Aorta (tissue), 5 donors: ENCODE measurements around the gene CYFIP2. TPM values are rescaled to one million over a fixed set of nuclear protein-coding genes. Genes with fewer than 3 reads are reported as not detected.

Experiments
- ATAC-seq: fragments of 200-7000 bp; cut with Tn5 transposase; one replicate; pipeline ENCODE4 v1.9.1; 2022; ENCODE audit warnings: moderate library complexity; ENCODE audit not compliant: low FRiP score
- DNase-seq, 2 donors: peaks; one replicate each; pipeline ENCODE4 v3.0.0-alpha.2; 2020
- H3K27ac ChIP-seq, 2 donors: one replicate each; pipeline ENCODE4 v1.5.1; 2013; ENCODE audit warnings: low read length in 2 of 2, mild to moderate bottlenecking in 2 of 2, moderate library complexity in 2 of 2, control low read depth in 1 of 2, inconsistent platforms in 1 of 2, low read depth in 1 of 2
- H3K27me3 ChIP-seq, 2 donors: one replicate each; pipeline ENCODE4 v1.6.1; 2013; ENCODE audit warnings: control low read depth in 1 of 2, low read length in 1 of 2, mild to moderate bottlenecking in 1 of 2, moderate library complexity in 1 of 2; ENCODE audit not compliant: insufficient read depth in 2 of 2, control insufficient read depth in 1 of 2
- H3K36me3 ChIP-seq, 2 donors: one replicate each; pipeline ENCODE4 v1.6.1; 2013; ENCODE audit warnings: control low read depth in 1 of 2, low read length in 1 of 2, mild to moderate bottlenecking in 1 of 2; ENCODE audit not compliant: insufficient read depth in 2 of 2, control insufficient read depth in 1 of 2
- H3K4me1 ChIP-seq, 2 donors: one replicate each; pipeline ENCODE4 v1.6.1; 2013; ENCODE audit warnings: low read length in 2 of 2, control low read depth in 1 of 2, mild to moderate bottlenecking in 1 of 2, moderate library complexity in 1 of 2; ENCODE audit not compliant: insufficient read depth in 2 of 2, control insufficient read depth in 1 of 2
- H3K4me3 ChIP-seq, 2 donors: one replicate each; pipeline ENCODE4 v1.5.1; 2013; ENCODE audit warnings: low read length in 2 of 2, control low read depth in 1 of 2, mild to moderate bottlenecking in 1 of 2
- H3K9me3 ChIP-seq: one replicate; pipeline ENCODE4 v1.6.1; 2013; ENCODE audit warnings: mild to moderate bottlenecking, low read length; ENCODE audit not compliant: control insufficient read depth
- WGBS, 2 donors: extraction: QIAGEN DNeasy Blood & Tissue Kit; methylation state at CpG; one replicate each; pipeline ENCODE4 v1.1.7; 2013; 5-methylcytosine and 5-hydroxymethylcytosine counted together
- intact Hi-C, 2 donors: fragments of 100-400 bp; cut with DNase I; formaldehyde crosslinking; loops; one replicate each; pipeline versions ENCODE4 v1.14.2 to v1.15.0; 2022
- polyA plus RNA-seq, 2 donors: library from polyadenylated mRNA; stranded (reverse); fragments of 200-250 nt; gene quantifications; one replicate each; pipeline ENCODE4 v1.2.3, GENCODE V29; 2013
- total RNA-seq, 2 donors: library from RNA; stranded (reverse); fragmentation: NEBNext Ultra II Directional; extraction: Animal tissue kit (Norgen Biotek cat#: 25700); gene quantifications; one replicate each; pipeline ENCODE4 v1.2.1, GENCODE V29; 2021
- donor health status: healthy with polysubstance abuse.
- donor health status: Bipolar disorder and iron deficiency.
- donor health status: DM: no; HTN: no; CAD: no.
- donor health status: DM: no; HTN: no; CAD: no.
- donor health status: DM: yes; HTN: yes; CAD: no.

Gene CYFIP2
- total and polyA plus RNA-seq, 4 donors = 42.0 to 144 (median 113) TPM

DNA sequence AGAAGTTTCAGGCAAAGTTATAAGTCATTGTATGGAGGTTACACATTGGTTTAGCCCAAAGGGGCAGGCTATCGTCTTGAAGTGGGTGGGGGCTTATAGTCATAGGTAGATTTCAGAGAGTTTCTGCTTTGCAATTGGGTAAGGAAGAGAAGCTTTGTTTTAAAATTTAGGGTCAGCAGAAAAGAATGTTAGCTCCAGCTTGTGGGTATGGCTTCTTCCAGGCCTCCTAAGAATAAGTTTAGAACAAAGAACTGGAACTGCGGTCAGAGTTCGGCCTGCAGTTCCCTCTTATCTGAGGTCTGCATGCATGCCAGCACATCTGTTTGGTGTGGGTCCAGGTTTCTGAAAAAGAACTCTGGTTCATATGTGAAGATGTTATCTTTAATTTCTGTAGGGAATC, 96.1 kb downstream of the CYFIP2 start:
- no peak for DNase-seq
- intact Hi-C loops = no loop called here
- ATAC-seq = no peak
- H3K4me3 ChIP-seq = no peak overlapping the region
- H3K27ac ChIP-seq = no peak overlapping the region
- H3K9me3 ChIP-seq = no peaks in the 10 kb centered on the region
- WGBS, 2 donors = 9 to 19% methylated on average over 3 of the region's 3 CpGs
- H3K27me3 ChIP-seq = no peaks in the 10 kb centered on the region
- H3K4me1 ChIP-seq = peaks cover 0 to 2% of the 10 kb centered on the region in 2 donors
- H3K36me3 ChIP-seq = peaks cover 0 to 6% of the 10 kb centered on the region in 2 donors

DNA sequence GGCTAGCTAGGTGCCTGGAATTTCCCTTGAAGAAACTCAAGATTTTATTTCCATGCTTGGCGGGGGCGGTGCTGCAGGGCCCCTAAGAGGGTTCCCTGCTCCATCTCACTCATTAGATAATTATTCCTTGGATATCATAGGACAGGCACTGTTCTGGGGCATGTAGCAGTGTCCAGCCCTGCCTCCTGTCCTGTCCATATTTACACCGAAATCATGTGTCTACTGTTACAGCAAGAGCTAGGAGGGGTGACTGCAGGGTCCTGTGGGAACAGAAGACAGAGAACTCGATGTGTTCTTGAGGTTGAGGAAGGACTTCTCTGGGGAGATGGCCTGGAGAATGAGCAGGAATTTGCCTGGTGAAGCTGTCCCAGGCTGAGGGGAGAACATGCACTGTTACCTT, 96.6 kb downstream of the CYFIP2 start:
- no peak overlapping the region for H3K4me3 ChIP-seq
- H3K4me1 ChIP-seq = peaks cover 0 to 2% of the 10 kb centered on the region in 2 donors
- DNase-seq (no peak), ATAC-seq (no peak)
- no peaks in the 10 kb centered on the region for H3K27me3 ChIP-seq
- H3K9me3 ChIP-seq = no peaks in the 10 kb centered on the region
- H3K27ac ChIP-seq = no peak overlapping the region
- peaks cover 0 to 6% of the 10 kb centered on the region in 2 donors for H3K36me3 ChIP-seq
- intact Hi-C loops = no loop called here
- 72 to 76% methylated on average over 4 of the region's 4 CpGs for WGBS, 2 donors

DNA sequence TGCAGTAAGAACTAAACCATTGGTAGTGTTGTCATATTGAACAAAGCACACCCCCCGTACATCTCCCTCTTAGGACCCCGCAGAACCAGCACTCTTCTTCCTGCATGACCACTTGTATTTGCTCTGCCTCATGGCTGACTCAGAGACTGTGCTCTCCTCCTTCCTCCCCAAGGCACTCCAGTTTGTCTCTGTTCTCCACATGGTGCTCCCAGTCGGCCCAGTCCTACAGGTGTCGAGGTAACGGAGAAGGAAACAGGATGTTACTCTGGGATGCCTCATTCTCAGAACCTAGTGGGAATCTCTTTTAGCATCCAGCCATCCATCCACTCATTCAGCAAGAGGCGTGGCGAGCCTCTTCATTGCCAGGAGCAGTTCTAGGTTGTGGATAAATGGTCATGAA, 97.1 kb downstream of the CYFIP2 start:
- 96 to 98% methylated on average over 7 of the region's 7 CpGs for WGBS, 2 donors
- H3K4me3 ChIP-seq = no peak overlapping the region
- no peaks in the 10 kb centered on the region for H3K9me3 ChIP-seq

DNA sequence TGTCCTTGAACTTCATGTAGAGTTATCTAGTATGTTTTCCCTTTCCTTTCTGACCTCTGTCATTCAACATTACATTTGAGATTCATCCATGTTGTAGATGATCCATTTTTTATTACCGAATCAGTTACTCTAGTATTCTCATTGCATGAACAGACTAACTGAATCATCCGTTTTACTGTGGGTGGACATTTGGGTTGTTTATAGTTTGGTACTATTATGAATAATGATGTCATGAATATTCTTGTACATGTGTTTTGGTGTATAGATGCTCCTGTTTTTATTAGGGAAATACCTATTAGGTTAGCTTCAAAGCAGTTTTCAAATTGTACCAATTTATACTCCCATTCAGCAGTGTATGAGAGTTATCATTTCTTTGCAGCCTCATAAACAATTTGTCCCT, 99.8 kb downstream of the CYFIP2 start:
- ATAC-seq (no peak), DNase-seq (no peak)
- no peak overlapping the region for H3K27ac ChIP-seq
- intact Hi-C loops = loop anchor here (2.0 to 5.0 kb wide), 4 partner anchors 67 to 352 kb away; no protein-coding TSS in a partner anchor
- H3K27me3 ChIP-seq = no peaks in the 10 kb centered on the region
- H3K36me3 ChIP-seq = peaks cover 0 to 2% of the 10 kb centered on the region in 2 donors
- WGBS, 2 donors = 80 to 86% methylated on average over 2 of the region's 2 CpGs
- H3K4me1 ChIP-seq = peaks cover 2 to 3% of the 10 kb centered on the region in 2 donors
- H3K9me3 ChIP-seq = no peaks in the 10 kb centered on the region
- no peak overlapping the region for H3K4me3 ChIP-seq

More for the DNA sequence above, 97.1 kb downstream of the CYFIP2 start:
- intact Hi-C loops = no loop called here
- Histone ChIP-seq H3K4me1 (peaks cover 0 to 2% of the 10 kb centered on the region in 2 donors), H3K27me3 (no peaks in the 10 kb centered on the region), H3K27ac (no peak overlapping the region), H3K36me3 (peaks cover 0 to 6% of the 10 kb centered on the region in 2 donors)
- DNase-seq (no peak), ATAC-seq (no peak)

DNA sequence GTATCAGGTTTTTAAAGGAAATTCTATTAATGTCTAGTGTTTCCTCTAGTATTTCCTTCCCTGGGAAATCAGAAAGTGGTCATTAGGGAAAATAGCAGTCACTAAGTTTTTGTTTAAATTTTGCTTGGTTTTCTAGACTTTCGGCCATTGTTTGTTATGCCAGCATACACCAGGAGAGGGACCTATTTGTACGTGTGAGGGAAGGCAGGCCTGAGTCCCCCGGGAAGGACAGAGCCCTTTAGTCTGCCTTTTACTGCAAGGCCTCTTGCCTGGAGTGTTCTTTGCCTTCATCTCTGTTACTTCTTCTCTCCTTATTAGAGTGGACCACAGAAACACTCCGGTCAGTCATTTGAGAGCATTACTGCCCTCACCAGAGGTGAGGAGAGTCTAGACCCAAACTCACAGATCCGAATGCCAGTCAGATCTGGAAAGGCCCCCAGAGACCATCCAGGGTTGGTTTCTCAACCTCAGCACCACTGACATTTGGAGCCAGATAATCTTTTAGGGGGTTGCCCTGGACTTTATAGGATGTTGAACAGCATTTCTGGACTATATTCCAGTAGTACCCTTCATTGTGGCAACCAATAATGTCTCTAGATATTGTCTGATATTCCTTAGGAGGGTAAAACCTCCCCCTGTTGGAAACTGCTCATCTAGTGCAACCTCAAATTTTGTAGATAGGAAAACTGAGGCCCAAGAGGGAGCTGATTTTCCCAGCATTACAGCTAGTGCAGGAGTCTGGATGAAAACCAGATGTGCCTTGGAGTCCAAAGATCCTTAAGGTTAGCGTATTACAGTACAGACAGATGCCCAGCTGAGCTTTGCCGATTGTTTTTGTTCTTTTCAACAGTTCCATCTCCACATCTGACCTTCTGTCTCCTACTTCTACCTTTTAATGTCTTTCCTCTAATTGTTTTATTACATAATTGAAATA, 101.1 kb downstream of the CYFIP2 start:
- Histone ChIP-seq H3K27ac (peak overlapping the region in 1 of 2 donors; percentile 52), H3K27me3 (no peaks in the 10 kb centered on the region), H3K36me3 (peaks cover 0 to 2% of the 10 kb centered on the region in 2 donors), H3K4me3 (no peak overlapping the region), H3K4me1 (peaks cover 4 to 7% of the 10 kb centered on the region in 2 donors), H3K9me3 (no peaks in the 10 kb centered on the region)
- 35 to 39% methylated on average over 7 of the region's 7 CpGs for WGBS, 2 donors
- peak; percentile 84 for ATAC-seq
- intact Hi-C loops = loop anchor here (2.0 to 5.0 kb wide), 4 partner anchors 65 to 350 kb away; no protein-coding TSS in a partner anchor
- DNase-seq = peak in 1 of 2 donors; percentile 61

DNA sequence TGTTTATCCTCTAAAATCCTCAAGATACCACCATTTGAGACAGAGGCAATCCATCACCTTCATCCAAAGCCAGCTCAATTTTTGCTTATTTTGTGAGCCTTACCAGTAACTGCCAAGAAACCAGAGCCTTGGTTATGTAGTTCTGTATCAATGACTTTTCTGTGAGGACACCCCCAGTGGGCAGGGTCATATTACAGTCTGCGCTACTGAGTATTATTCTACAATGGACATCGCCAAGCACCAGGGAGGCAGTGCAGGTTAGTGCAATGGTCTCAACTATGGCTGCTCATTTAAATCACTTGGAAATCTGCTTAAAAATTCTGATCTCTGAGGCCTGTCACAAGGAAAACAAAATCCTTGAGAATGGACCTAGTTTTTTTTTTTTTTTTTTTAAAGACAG, 103.6 kb downstream of the CYFIP2 start:
- Histone ChIP-seq H3K36me3 (no peaks in the 10 kb centered on the region), H3K4me3 (no peak overlapping the region), H3K27ac (no peak overlapping the region), H3K27me3 (no peaks in the 10 kb centered on the region), H3K9me3 (no peaks in the 10 kb centered on the region), H3K4me1 (peaks cover 4 to 7% of the 10 kb centered on the region in 2 donors)
- intact Hi-C loops = loop anchor here (5.0 kb wide), 2 partner anchors 63 to 348 kb away; no protein-coding TSS in a partner anchor
- 95 to 96% methylated on average over 2 of the region's 2 CpGs for WGBS, 2 donors
- ATAC-seq = no peak
- no peak for DNase-seq

DNA sequence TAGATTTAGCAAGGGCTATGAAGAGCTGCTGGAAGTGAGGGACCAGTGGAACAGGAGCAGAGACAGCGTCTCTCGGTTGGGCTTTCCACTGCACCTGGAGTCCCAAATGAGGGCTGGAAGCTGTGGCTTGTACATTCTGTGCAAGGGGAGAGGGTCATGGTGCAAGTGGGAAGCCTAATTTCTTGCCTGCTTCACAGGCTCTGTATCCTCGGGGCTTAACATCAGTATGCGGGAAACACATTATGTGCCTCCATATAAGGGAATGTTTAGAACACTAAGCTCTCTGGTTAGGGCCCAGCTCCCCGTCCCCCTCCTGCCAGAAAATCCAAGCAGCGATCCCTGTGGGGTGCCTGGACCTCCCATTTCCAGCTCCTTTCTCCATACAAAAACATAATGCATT, 105.0 kb downstream of the CYFIP2 start:
- H3K27ac ChIP-seq = no peak overlapping the region
- no peaks in the 10 kb centered on the region for H3K36me3 ChIP-seq
- intact Hi-C loops = loop anchor here in 1 of 2 donors (10.0 kb wide), 1 partner anchor 374 kb away; the partner anchor contains the start of gene LSM11
- peaks cover 4 to 7% of the 10 kb centered on the region in 2 donors for H3K4me1 ChIP-seq
- WGBS, 2 donors = 25 to 29% methylated on average over 6 of the region's 6 CpGs
- peak; percentile 35 for ATAC-seq
- no peaks in the 10 kb centered on the region for H3K27me3 ChIP-seq
- no peak for DNase-seq
- H3K9me3 ChIP-seq = no peaks in the 10 kb centered on the region
- H3K4me3 ChIP-seq = no peak overlapping the region

DNA sequence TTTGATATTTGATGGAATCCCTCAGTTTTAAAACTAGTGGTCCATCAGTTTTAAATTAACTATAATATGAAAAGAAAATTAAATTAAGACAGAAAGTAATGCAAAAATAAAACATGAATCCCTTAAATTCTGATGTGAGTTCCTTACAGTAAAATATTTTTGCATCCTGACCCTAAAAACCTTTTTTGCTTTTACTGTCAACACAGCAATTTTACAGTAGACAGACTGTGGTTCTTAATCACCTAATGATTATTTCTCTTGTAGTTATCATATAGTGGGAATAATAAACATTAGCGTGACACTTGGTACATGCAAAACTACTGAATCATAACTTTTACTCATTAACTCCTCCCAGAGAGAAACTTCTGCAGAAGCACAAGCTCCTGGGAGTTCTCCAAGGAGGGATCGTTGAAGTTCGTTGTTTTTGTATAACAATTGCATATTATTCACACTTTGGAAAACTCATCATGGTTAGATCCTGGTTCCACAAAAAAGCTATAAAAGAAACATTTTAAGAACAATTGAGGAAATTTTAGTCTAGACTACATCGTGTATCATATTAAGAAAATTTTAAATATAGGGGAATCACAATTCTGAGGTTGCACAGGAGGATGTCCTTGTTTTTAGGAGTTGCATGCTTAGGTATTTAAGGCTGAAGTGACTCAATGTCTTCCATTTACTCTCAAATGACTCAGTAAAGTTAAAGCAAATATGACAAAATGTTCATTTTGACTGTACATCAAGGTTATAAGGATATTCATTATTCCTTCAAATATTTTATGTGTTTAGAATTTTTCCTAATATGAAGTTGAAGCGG, 105.9 kb downstream of the CYFIP2 start:
- H3K36me3 ChIP-seq = no peaks in the 10 kb centered on the region
- no peak for DNase-seq
- no peaks in the 10 kb centered on the region for H3K27me3 ChIP-seq
- H3K4me1 ChIP-seq = peaks cover 4 to 7% of the 10 kb centered on the region in 2 donors
- intact Hi-C loops = loop anchor here in 1 of 2 donors (10.0 kb wide), 1 partner anchor 373 kb away; the partner anchor contains the start of gene LSM11
- 68 to 72% methylated on average over 5 of the region's 5 CpGs for WGBS, 2 donors
- no peak overlapping the region for H3K27ac ChIP-seq
- ATAC-seq = no peak
- H3K4me3 ChIP-seq = no peak overlapping the region
- H3K9me3 ChIP-seq = no peaks in the 10 kb centered on the region
